H9 (cell line): ENCODE data around the gene RPGRIP1L. TPM values are rescaled to one million over a fixed set of nuclear protein-coding genes. Genes with fewer than 3 reads are reported as not detected.

Experiments used
- DNase-seq: peaks from one replicate; pipeline ENCODE4 v3.0.0-alpha.2; 2017
- H2AFZ ChIP-seq: one replicate; pipeline ENCODE4 v1.6.1; 2013; ENCODE audit warnings: mild to moderate bottlenecking, low read length, control low read depth, moderate library complexity
- H2AK5ac ChIP-seq: 2 replicates; pipeline ENCODE4 v1.6.1; 2013; ENCODE audit warnings: low read length, control low read depth, mixed read lengths; ENCODE audit not compliant: insufficient read length
- H2BK120ac ChIP-seq: one replicate; pipeline ENCODE4 v1.6.1; 2013; ENCODE audit warnings: low read depth, mild to moderate bottlenecking, low read length, control low read depth, inconsistent platforms; ENCODE audit not compliant: poor library complexity, severe bottlenecking
- H2BK12ac ChIP-seq: 2 replicates; pipeline ENCODE4 v1.6.1; 2013; ENCODE audit warnings: low read length, control low read depth, mixed read lengths, low read depth; ENCODE audit not compliant: insufficient read length
- H2BK15ac ChIP-seq: 2 replicates; pipeline ENCODE4 v1.6.1; 2013; ENCODE audit warnings: low read depth, low read length, control low read depth
- H2BK20ac ChIP-seq: one replicate; pipeline ENCODE4 v1.6.1; 2013; ENCODE audit warnings: low read depth, mild to moderate bottlenecking, low read length, control low read depth, inconsistent platforms; ENCODE audit not compliant: poor library complexity, severe bottlenecking
- H2BK5ac ChIP-seq: 2 replicates; pipeline ENCODE4 v1.6.1; 2013; ENCODE audit warnings: low read length, control low read depth, mixed read lengths; ENCODE audit not compliant: insufficient read length
- H3K14ac ChIP-seq: 2 replicates; pipeline ENCODE4 v1.6.1; 2013; ENCODE audit warnings: low read length, control low read depth; ENCODE audit not compliant: insufficient read depth
- H3K18ac ChIP-seq: 2 replicates; pipeline ENCODE4 v1.6.1; 2013; ENCODE audit warnings: low read depth, mild to moderate bottlenecking, mixed read lengths, low read length, control low read depth; ENCODE audit not compliant: insufficient read length
- H3K23ac ChIP-seq: 2 replicates; pipeline ENCODE4 v1.6.1; 2013; ENCODE audit warnings: low read length, control low read depth, mixed read lengths, low read depth; ENCODE audit not compliant: insufficient read length
- H3K23me2 ChIP-seq: 2 replicates; pipeline ENCODE4 v1.6.1; 2013; ENCODE audit warnings: low read depth, mild to moderate bottlenecking, mixed read lengths, low read length, control low read depth; ENCODE audit not compliant: insufficient read length, poor library complexity, severe bottlenecking
- H3K27ac ChIP-seq: 2 replicates; pipeline ENCODE4 v1.5.1; 2013; ENCODE audit warnings: low read length, control low read depth, mixed read lengths, low read depth; ENCODE audit not compliant: insufficient read length
- H3K27me3 ChIP-seq: 2 replicates; pipeline ENCODE4 v1.6.1; 2013; ENCODE audit warnings: low read length, control low read depth, inconsistent platforms; ENCODE audit not compliant: insufficient read depth
- H3K4ac ChIP-seq: 2 replicates; pipeline ENCODE4 v1.6.1; 2013; ENCODE audit warnings: low read depth, mild to moderate bottlenecking, control low read depth, inconsistent platforms, low read length, moderate library complexity
- H3K4me1 ChIP-seq: 2 replicates; pipeline ENCODE4 v1.6.1; 2013; ENCODE audit warnings: low read length, control low read depth, inconsistent platforms; ENCODE audit not compliant: insufficient read depth
- H3K4me2 ChIP-seq: 2 replicates; pipeline ENCODE4 v1.6.1; 2013; ENCODE audit warnings: low read length, control low read depth, mixed read lengths; ENCODE audit not compliant: insufficient read length, insufficient read depth
- H3K56ac ChIP-seq: 2 replicates; pipeline ENCODE4 v1.6.1; 2013; ENCODE audit warnings: low read depth, mild to moderate bottlenecking, mixed read lengths, low read length, control low read depth; ENCODE audit not compliant: insufficient read length
- H3K79me1 ChIP-seq: 2 replicates; pipeline ENCODE4 v1.6.1; 2013; ENCODE audit warnings: low read depth, mild to moderate bottlenecking, moderate library complexity, low read length, control low read depth, inconsistent platforms; ENCODE audit not compliant: insufficient read depth, poor library complexity, severe bottlenecking
- H3K79me2 ChIP-seq: 2 replicates; pipeline ENCODE4 v1.6.1; 2013; ENCODE audit warnings: low read length, control low read depth, inconsistent platforms; ENCODE audit not compliant: insufficient read depth
- H3K9ac ChIP-seq: 2 replicates; pipeline ENCODE4 v1.6.1; 2013; ENCODE audit warnings: low read length, control low read depth, mixed read lengths; ENCODE audit not compliant: insufficient read length; ENCODE audit errors: extremely low read depth
- H3K9me3 ChIP-seq: one replicate; pipeline ENCODE4 v1.6.1; 2013; ENCODE audit warnings: low read depth, low read length, inconsistent platforms; ENCODE audit not compliant: control insufficient read depth
- H3T11ph ChIP-seq: one replicate; pipeline ENCODE4 v1.6.1; 2013; ENCODE audit warnings: mild to moderate bottlenecking, low read length, control low read depth, inconsistent platforms
- H4K20me1 ChIP-seq: one replicate; pipeline ENCODE4 v1.6.1; 2013; ENCODE audit not compliant: control insufficient read depth, insufficient read length, insufficient read depth
- H4K5ac ChIP-seq: 2 replicates; pipeline ENCODE4 v1.6.1; 2013; ENCODE audit warnings: low read depth, mild to moderate bottlenecking, mixed read lengths, low read length, control low read depth; ENCODE audit not compliant: insufficient read length
- H4K8ac ChIP-seq: replicated peaks from 2 replicates; pipeline ENCODE4 v1.6.1; 2013; ENCODE audit warnings: low read length, control low read depth, mixed read lengths, low read depth; ENCODE audit not compliant: insufficient read length
- H4K91ac ChIP-seq: 2 replicates; pipeline ENCODE4 v1.6.1; 2013; ENCODE audit warnings: low read depth, mild to moderate bottlenecking, moderate library complexity, mixed read lengths, low read length, control low read depth; ENCODE audit not compliant: insufficient read length
- H3K27ac Mint-ChIP-seq, 3 experiments: 2 replicates in 2 of 3; 3 replicates in 1 of 3; pipeline ENCODE4 v1.8.0; 2020 to 2021; ENCODE audit warnings: mixed read lengths in 3 of 3, mild to moderate bottlenecking in 1 of 3, moderate library complexity in 1 of 3
- H3K27me3 Mint-ChIP-seq: 2 replicates; pipeline ENCODE4 v1.8.0; 2021; ENCODE audit warnings: low read depth, mild to moderate bottlenecking, moderate library complexity, mixed read lengths
- H3K36me3 Mint-ChIP-seq, 3 experiments: 2 replicates in 2 of 3; 3 replicates in 1 of 3; pipeline ENCODE4 v1.8.0; 2020 to 2021; ENCODE audit warnings: low read depth in 3 of 3, mixed read lengths in 3 of 3; ENCODE audit not compliant: insufficient read depth in 1 of 3
- H3K4me1 Mint-ChIP-seq, 2 experiments: 2 replicates each; pipeline ENCODE4 v1.8.0; 2020; ENCODE audit warnings: mixed read lengths in 2 of 2
- H3K4me3 Mint-ChIP-seq, 2 experiments: 2 replicates in 1 of 2; 3 replicates in 1 of 2; pipeline ENCODE4 v1.8.0; 2020 to 2021; ENCODE audit warnings: mild to moderate bottlenecking in 2 of 2, mixed read lengths in 2 of 2, moderate library complexity in 1 of 2
- H3K9me3 Mint-ChIP-seq, 2 experiments: 2 replicates in 1 of 2; 3 replicates in 1 of 2; pipeline ENCODE4 v1.8.0; 2020; ENCODE audit warnings: mild to moderate bottlenecking in 2 of 2, mixed read lengths in 2 of 2, moderate library complexity in 1 of 2
- WGBS: extraction: QIAGEN DNeasy Blood & Tissue Kit; methylation state at CpG from one replicate; pipeline ENCODE4 v1.1.7; 2013; ENCODE audit warnings: missing lambda C conversion rate, low lambda C conversion rate, mixed read lengths; ENCODE audit not compliant: insufficient read length; ENCODE audit errors: extremely low coverage; 5-methylcytosine and 5-hydroxymethylcytosine counted together
- total RNA-seq: library from RNA; stranded (reverse); gene quantifications from 2 replicates; pipeline ENCODE4 v1.2.1, GENCODE V29; 2021
- TF ChIP-seq, protein P1 (sequence below): fragments of 200-600 bp; sonication (generic); conservative IDR thresholded peaks from 3 replicates; pipeline ENCODE4 v1.8.0; 2021; ENCODE audit warnings: antibody characterized with exemption, mild to moderate bottlenecking

RPGRIP1L gene
- total RNA-seq, 1 experiment from 2014 or later = 11.7 TPM

DNA sequence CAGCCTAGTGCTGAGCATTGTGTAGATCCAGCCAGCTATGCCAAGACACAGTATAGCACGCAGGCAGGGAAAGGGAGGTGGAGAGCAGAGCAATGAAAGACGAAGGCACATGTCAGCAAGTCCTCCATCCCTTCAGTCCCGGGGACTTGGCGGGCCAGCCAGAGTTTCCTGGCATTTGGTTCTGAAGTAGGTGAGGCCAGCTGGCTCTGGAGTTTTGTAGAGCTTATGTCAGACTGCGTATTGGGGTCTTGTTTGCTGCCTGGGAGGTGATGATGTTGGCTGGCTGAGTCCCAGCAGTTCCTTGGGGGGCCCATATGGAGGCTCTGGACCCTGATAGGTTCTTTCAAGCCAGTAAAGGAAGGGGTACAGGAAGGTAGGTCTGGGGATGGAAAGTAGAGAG, 144.9 kb downstream of the RPGRIP1L start:
- H3K27ac ChIP-seq = no peak overlapping the region
- H3K27me3 ChIP-seq = no peaks in the 10 kb centered on the region
- peaks cover 55 to 56% of the 10 kb centered on the region in 2 experiments for H3K4me1 Mint-ChIP-seq
- H3K9me3 ChIP-seq = no peaks in the 10 kb centered on the region
- H3K56ac ChIP-seq = no peak overlapping the region
- H3K4me3 Mint-ChIP-seq = no peak overlapping the region
- H3K23me2 ChIP-seq = no peaks in the 10 kb centered on the region
- H4K91ac ChIP-seq = no peak overlapping the region
- no peak overlapping the region for H2AK5ac ChIP-seq
- H3K23ac ChIP-seq = no peak overlapping the region
- H3K14ac ChIP-seq = no peak overlapping the region; the same call in 1 of the 2 replicates
- H3K79me1 ChIP-seq = no peaks in the 10 kb centered on the region
- peaks cover 3 to 17% (median 9%) of the 10 kb centered on the region in 3 experiments for H3K36me3 Mint-ChIP-seq
- H3K79me2 ChIP-seq = no peaks in the 10 kb centered on the region
- TF ChIP-seq, protein P1, sequence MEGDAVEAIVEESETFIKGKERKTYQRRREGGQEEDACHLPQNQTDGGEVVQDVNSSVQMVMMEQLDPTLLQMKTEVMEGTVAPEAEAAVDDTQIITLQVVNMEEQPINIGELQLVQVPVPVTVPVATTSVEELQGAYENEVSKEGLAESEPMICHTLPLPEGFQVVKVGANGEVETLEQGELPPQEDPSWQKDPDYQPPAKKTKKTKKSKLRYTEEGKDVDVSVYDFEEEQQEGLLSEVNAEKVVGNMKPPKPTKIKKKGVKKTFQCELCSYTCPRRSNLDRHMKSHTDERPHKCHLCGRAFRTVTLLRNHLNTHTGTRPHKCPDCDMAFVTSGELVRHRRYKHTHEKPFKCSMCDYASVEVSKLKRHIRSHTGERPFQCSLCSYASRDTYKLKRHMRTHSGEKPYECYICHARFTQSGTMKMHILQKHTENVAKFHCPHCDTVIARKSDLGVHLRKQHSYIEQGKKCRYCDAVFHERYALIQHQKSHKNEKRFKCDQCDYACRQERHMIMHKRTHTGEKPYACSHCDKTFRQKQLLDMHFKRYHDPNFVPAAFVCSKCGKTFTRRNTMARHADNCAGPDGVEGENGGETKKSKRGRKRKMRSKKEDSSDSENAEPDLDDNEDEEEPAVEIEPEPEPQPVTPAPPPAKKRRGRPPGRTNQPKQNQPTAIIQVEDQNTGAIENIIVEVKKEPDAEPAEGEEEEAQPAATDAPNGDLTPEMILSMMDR = no peak
- H2BK20ac ChIP-seq = no peak overlapping the region
- no peak overlapping the region for H3K4ac ChIP-seq
- no peaks in the 10 kb centered on the region for H4K20me1 ChIP-seq
- H3T11ph ChIP-seq = no peak overlapping the region
- no peak overlapping the region for H3K18ac ChIP-seq
- no peak overlapping the region for H2BK15ac ChIP-seq
- peaks cover 7% of the 10 kb centered on the region; the same call in 1 of the 2 replicates for H3K4me1 ChIP-seq
- H3K9me3 Mint-ChIP-seq = peaks cover 4 to 16% of the 10 kb centered on the region in 2 experiments; a peak in 3 of 5 replicates
- no peak overlapping the region for H2BK120ac ChIP-seq
- no peak overlapping the region for H3K9ac ChIP-seq
- no peak overlapping the region for H2BK12ac ChIP-seq
- H2BK5ac ChIP-seq = no peak overlapping the region
- no peak overlapping the region for H4K8ac ChIP-seq
- H2AFZ ChIP-seq = no peak overlapping the region
- H4K5ac ChIP-seq = no peak overlapping the region
- H3K27ac Mint-ChIP-seq = peak overlapping the region in 1 of 3 experiments; percentile 46; a peak in 1 of 7 replicates
- DNase-seq = no peak
- peaks cover 4% of the 10 kb centered on the region for H3K27me3 Mint-ChIP-seq
- H3K4me2 ChIP-seq = no peak overlapping the region
- WGBS = no CpG with 5 or more reads among the region's 5 CpGs
